GM21515 (cell line): ENCODE measurements around the gene ZNF426.
"Not testable (repeated sequence)": the region's sequence is repeated elsewhere in the genome, so short reads cannot be mapped to it uniquely, and the experiment has no call there.

ENCODE experiments used
- ATAC-seq: cut with Tn5 transposase; IDR thresholded peaks from one replicate; pipeline ENCODE4 v1.9.1; 2021; ENCODE audit not compliant: unreplicated experiment

ZNF426 gene

GRCh38 chr19:9538183-9539058 lies at the start of gene ZNF426:
ZNF426 (minus strand) TSS chr19:9538645; CDS start chr19:9536232, 2,413 bp downstream.
- peak; percentile 74 for ATAC-seq

DNA sequence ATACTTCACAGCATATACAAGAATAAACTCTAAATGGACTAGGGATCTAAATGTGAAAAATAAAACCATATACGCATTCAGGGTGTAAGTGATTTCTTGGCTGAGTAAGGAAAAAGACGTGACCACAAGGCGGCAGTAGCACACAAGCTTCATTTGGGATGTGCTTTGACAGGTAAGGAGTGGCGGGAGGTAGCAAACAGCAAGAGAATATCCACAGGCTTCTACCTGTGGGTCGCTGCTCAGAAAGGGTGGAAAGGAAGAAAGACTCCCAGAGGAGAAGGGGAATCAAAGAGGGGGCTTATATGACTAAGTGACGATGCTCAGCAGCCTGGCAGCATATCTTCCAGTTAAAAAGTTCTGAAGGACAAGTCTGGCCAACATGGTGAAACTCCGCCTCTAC lies 48.3 kb upstream of the ZNF426 start:
- ATAC-seq: no peak

DNA sequence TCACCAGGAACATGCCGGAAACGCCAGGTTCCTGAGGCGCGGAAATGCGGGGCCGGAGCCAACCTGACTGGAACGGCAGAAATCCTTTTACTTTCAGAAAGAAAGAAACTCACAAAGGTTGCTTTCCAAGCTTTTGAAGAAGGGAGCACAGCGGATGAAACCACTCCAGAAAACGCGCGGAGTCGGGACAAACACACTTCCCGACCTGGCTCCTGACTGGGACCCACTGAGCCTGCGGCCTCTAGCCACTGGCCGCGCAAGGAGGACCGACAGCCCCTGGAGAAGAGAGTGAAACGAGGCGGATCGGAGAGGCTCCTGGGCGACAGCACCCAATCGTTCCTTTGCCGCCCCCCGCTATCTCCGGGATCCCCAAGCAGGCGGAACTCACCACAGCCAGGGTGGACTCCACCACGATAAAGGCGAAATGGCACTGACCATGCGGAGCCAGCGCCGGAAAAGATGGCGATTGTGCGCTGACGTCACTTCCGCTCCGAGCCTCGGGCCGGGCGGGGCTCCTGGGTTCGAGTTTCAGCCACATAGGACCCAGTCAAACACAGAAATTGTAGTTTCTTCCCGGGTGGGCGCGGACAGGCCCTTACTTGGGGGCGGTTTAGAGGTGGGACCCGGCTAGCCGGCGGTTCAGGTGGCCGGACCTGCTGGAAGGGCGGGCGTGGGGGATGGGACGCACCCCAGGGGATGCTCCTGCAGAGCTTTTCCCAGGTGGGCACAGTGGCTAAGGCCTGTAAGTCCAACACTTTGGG lies 45.8 kb upstream of the ZNF426 start, which contains the start of gene ZNF121:
ZNF121 (minus strand) TSS at position 432 of the 761 bp plus-strand sequence. CDS start 16,407 bp downstream, outside the sequence.
- ATAC-seq: peak; percentile 69

DNA sequence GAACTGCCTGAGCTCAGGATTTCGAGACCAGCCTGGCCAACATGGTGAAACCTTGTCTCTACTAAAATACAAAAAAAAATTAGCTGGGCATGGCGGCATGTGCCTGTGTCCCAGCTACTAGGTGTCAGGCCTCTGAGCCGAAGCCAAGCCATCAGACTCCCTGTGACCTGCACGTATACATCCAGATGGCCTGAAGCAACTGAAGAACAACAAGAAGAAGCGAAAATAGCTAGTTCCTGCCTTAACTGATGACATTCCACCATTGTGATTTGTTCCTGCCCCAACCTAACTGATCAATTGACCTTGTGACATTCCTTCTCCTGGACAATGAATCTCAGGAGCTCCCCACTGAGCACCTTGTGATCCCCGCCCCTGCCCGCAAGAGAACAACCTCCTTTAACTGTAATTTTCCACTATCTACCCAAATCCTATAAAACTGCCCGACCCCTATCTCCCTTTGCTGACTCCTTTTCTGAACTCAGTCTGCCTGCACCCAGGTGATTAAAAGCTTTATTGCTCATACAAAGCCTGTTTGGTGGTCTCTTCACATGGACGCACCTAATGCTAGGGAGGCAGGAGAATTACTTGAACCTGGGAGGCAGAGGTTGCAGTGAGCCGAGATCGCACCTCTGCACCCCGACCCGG lies 43.8 kb upstream of the ZNF426 start:
- ATAC-seq: not testable (repeated sequence)

GRCh38 chr19:9580728-9581127 lies 42.3 kb upstream of the ZNF426 start:
- no peak for ATAC-seq

- no peak for ATAC-seq
These were observed 31.8 kb upstream of the ZNF426 start for GRCh38 chr19:9570255-9570654.

GRCh38 chr19:9566729-9567128 lies 28.3 kb upstream of the ZNF426 start:
- no peak for ATAC-seq

- no peak for ATAC-seq
These were observed 27.7 kb upstream of the ZNF426 start for GRCh38 chr19:9565900-9566705.

DNA sequence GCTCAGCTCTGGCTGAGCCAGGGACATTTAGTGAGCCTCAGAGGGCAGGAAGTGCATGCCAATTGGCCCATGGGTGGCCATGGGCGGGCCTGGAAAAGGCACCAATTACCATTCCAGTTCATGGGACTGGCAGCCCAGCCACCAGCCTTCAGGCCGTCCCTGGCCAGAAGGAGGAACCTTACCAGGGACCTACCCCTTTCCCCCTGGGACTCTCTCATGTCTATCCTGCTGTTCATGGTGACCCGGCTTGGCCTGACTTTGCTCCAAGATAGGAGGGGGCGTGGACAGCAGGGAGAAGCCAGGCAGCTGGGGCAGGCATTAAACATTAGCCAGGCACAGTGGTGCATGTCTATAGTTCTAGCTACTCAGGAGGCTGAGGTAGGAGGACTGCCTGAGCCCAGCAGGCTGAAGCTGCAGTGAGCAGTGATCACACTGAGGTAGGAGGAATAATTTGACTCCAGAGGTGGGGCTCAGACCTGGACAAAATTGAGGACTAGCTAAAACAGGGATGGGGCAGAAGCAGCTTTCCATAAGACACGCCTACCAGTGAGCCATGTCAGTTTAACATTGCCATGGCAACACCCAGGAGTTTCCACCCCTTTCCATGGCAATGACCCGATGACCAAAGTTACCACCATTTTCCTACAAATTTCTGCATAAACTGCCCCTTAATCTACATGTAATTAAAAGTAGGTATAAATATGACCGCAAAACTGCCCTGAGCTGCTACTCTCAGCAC lies 14.3 kb upstream of the ZNF426 start:
- ATAC-seq: no peak

- no peak for ATAC-seq
These were observed 9.4 kb upstream of the ZNF426 start for GRCh38 chr19:9547870-9548269.

GRCh38 chr19:9541281-9541680 lies 2.8 kb upstream of the ZNF426 start:
- not testable (repeated sequence) for ATAC-seq

DNA sequence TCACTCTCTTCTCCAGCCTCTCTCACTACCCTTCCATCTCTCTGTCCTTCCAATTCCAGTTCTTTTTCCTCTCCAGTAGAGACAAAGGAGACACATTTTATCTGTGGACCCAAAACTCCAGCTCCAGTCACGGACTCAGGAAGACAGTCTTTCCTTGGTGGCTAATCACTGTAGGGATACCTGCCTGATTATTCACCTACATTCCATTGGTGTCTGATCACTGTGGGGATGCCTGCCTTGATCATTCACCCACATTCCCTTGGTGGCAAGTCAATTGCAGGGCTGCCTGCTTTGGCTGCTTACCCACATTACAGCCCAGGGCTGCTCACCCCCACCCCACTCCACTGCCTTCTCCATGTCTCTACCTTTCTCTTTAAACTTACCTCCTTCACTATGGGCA lies 1.5 kb upstream of the ZNF426 start:
- not testable (repeated sequence) for ATAC-seq

DNA sequence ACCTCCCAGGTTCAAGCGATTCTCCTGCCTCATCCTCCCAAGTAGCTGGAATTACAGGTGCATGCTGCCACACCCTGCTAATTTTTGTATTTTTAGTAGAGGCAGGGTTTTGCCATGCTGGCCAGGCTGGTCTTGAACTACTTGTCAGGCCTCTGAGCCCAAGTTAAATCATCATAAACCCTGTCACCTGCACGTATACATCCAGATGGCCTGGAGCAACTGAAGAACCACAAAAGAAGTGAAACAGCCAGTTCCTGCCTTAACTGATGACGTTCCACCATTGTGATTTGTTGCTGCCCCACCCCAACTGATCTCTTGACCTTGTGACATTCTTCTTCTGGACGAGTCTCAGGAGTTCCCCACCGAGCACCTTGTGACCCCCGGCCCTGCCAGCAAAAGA lies 756 bp upstream of the ZNF426 start:
- ATAC-seq: not testable (repeated sequence)

GRCh38 chr19:9535934-9536333 lies 2.5 kb downstream of the ZNF426 start:
- ATAC-seq: no peak

GRCh38 chr19:9531933-9532332 lies 6.5 kb downstream of the ZNF426 start:
- ATAC-seq: no peak

DNA sequence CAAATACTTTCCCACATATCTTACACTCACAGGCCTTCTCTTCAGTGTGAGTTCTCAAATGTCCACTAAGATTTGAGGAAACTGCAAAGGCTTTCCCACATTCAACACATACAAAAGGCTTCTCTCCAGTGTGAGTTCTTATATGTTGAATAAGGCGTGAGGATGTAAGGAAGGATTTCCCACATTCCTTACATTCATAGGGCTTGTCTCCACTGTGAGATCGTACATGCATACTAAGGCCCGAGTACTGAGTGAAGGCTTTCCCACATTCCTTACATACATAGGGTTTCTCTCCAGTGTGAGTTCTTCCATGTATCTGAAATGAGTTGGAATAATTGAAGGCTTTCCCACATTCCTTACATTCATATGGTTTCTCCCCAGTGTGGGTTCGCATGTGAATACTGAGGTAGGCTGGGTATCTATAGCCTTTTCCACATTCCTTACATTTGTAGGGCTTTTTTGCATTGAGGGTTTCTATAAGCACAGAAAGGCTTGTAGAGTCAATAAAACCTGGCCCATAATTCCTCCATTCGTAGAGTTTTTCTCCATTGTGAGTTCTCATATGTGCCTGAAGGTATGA lies 9.6 kb downstream of the ZNF426 start:
- ATAC-seq: no peak

- no peak for ATAC-seq
These were observed 14.5 kb downstream of the ZNF426 start for GRCh38 chr19:9523885-9524474.

DNA sequence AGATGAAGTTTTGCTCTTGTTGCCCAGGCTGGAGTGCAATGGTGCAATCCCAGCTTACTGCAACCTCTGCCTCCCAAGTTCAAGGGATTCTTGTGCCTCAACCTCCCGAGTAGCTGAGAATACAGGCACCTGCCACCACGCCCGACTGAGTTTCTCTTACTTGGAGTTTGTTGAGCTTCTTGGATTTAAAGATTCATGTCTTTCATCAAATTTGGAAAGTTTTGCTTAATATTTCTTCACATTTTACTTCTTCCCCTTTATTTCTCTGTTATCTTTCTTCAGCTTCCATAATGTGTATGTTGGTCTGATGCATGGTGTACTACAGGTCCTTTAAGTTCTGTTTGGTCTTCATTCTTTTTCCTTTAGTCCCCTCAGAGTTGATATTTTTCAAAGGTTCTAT lies 31.2 kb downstream of the ZNF426 start:
- ATAC-seq: no peak

DNA sequence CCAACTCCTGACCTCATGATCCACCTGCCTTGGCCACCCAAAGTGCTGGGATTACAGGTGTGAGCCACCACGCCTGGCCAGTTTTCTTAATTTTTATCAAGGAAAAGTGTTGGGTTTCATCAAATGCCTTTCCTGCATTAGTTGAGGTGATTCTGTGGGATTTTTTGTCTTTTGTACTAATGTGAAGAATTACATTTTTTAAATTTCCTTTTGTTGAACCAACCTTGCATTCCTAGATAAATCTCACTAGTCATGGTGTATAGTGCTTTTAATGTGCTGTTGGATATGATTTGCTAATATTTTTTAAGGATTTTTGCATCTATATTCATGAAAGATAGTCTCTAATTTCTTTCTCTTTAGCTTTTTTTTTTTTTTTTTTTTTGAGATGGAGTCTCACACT lies 37.6 kb downstream of the ZNF426 start:
- no peak for ATAC-seq
